Effector memory CD4-positive, alpha-beta T cell (primary cell): ENCODE results near the gene NUBP2.

ENCODE experiments used
- DNase-seq, 3 donors: peaks; one replicate each; pipeline ENCODE4 v3.0.0-alpha.2; 2020
- H3K27ac ChIP-seq: 2 replicates; pipeline ENCODE4 v1.7.0; 2013; ENCODE audit warnings: mild to moderate bottlenecking, low read length, moderate library complexity; ENCODE audit not compliant: insufficient read depth, poor library complexity, severe bottlenecking
- H3K27me3 ChIP-seq: replicated peaks from 2 replicates; pipeline ENCODE4 v1.7.0; 2013; ENCODE audit warnings: mild to moderate bottlenecking, low read length; ENCODE audit not compliant: insufficient read depth, control insufficient read depth, poor library complexity, severe bottlenecking
- H3K36me3 ChIP-seq: 2 replicates; pipeline ENCODE4 v1.7.0; 2013; ENCODE audit warnings: mild to moderate bottlenecking, low read length, moderate library complexity; ENCODE audit not compliant: control insufficient read depth, insufficient read depth
- H3K4me1 ChIP-seq: 2 replicates; pipeline ENCODE4 v1.7.0; 2013; ENCODE audit warnings: low read length, mild to moderate bottlenecking; ENCODE audit not compliant: control insufficient read depth, insufficient read depth, poor library complexity, severe bottlenecking
- H3K4me3 ChIP-seq: 2 replicates; pipeline ENCODE4 v1.7.0; 2013; ENCODE audit warnings: low read length, low read depth, mild to moderate bottlenecking; ENCODE audit not compliant: insufficient read depth, poor library complexity, severe bottlenecking
- H3K9me3 ChIP-seq: 2 replicates; pipeline ENCODE4 v1.7.0; 2013; ENCODE audit warnings: mild to moderate bottlenecking, low read length, moderate library complexity; ENCODE audit not compliant: control insufficient read depth

The NUBP2 gene

GRCh38 chr16:1772362-1772907 lies 10.3 kb upstream of the NUBP2 start, which contains the start of gene EME2:
Gene EME2 (plus strand): TSS chr16:1772810. CDS start chr16:1773228, 418 bp downstream.
- H3K36me3 ChIP-seq = peaks cover 34% of the 10 kb centered on the region
- DNase-seq = peak in 2 of 3 donors; percentile 21 to 36

DNA sequence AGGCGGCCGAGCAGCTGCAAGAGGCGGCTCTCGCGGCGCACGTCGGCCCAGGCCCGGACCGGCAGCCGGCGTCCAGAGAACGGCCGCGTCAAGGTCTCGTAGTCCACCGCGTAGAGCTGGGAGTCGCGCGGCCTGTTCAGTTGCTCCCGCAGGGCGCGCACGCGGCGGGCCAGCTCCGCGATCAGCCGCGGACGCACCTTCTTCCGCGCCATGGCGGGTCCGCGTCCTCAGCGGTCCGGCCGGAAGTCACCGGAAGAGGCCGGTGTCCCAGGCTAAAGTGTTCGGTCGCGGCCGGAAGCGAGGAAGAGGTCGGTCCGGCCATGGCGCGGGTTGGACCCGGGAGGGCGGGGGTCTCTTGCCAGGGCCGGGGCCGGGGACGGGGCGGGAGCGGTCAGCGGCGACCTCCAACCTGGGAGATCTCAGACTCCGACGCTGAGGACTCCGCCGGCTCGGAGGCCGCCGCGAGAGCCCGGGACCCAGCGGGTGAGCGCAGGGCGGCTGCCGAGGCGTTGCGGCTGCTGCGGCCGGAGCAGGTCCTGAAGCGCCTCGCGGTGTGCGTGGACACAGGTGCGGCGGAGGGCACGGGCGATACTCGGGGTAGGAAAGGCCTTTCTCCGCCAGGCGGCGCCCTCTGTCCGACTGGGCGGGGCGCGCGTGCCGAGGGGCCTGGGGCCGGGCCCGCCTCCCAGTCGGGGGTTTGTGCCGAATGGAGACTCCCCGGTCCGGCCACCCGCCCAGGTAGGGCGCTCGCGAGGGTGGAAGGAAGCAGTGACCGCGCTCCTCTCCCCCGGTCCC lies 9.7 kb upstream of the NUBP2 start, which contains the start of gene MRPS34:
Gene MRPS34 (minus strand): TSS at position 227 of the 795 bp plus-strand sequence. CDS start 15 bp downstream, at position 212.
- DNase-seq = peak; percentile 54 to 69 (median 57)
- Histone ChIP-seq H3K36me3 (peaks cover 34% of the 10 kb centered on the region), H3K4me1 (peaks cover 27% of the 10 kb centered on the region)

More at GRCh38 chr16:1772362-1772907, 10.3 kb upstream of the NUBP2 start, which contains the start of gene EME2:
- Histone ChIP-seq H3K27me3 (no peaks in the 10 kb centered on the region), H3K4me1 (peaks cover 27% of the 10 kb centered on the region), H3K4me3 (peak within 1 kb of the TSS; percentile 95), H3K9me3 (no peaks in the 10 kb centered on the region), H3K27ac (peak within 1 kb of the TSS; percentile 82)

GRCh38 chr16:1773703-1774447 lies 8.9 kb upstream of the NUBP2 start:
- no peak for DNase-seq
- H3K4me1 ChIP-seq = peaks cover 27% of the 10 kb centered on the region
- no peaks in the 10 kb centered on the region for H3K9me3 ChIP-seq
- H3K27me3 ChIP-seq = no peaks in the 10 kb centered on the region
- peak overlapping the region; percentile 82 for H3K27ac ChIP-seq
- peak overlapping the region; percentile 95 for H3K4me3 ChIP-seq
- peaks cover 29% of the 10 kb centered on the region for H3K36me3 ChIP-seq

More for the DNA sequence above, 9.7 kb upstream of the NUBP2 start, which contains the start of gene MRPS34:
- Histone ChIP-seq H3K9me3 (no peaks in the 10 kb centered on the region), H3K27me3 (no peaks in the 10 kb centered on the region), H3K27ac (peak within 1 kb of the TSS; percentile 82), H3K4me3 (peak within 1 kb of the TSS; percentile 95)

DNA sequence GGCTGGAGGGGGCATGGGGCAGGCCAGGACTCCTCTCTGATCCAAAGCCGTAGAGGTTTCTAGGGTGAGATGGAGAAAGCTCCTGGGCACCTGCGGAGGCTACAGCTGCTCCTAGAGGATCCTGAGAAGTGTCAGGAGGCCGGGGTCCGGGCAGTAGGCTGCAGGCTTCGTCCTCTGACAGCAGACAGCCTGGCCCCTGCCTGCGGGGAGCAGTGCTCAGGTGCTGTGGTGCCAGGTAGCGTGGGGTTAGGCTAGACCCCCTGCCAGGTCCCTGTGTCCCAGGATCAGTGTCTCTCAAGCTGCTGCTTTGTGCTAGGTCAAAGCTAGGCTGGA lies 8.3 kb upstream of the NUBP2 start:
- peak overlapping the region; percentile 95 for H3K4me3 ChIP-seq
- no peaks in the 10 kb centered on the region for H3K27me3 ChIP-seq
- H3K9me3 ChIP-seq = no peaks in the 10 kb centered on the region
- H3K4me1 ChIP-seq = peaks cover 27% of the 10 kb centered on the region
- peak overlapping the region; percentile 82 for H3K27ac ChIP-seq
- H3K36me3 ChIP-seq = peaks cover 27% of the 10 kb centered on the region
- no peak for DNase-seq

GRCh38 chr16:1775006-1775845 lies 7.5 kb upstream of the NUBP2 start:
- H3K27ac ChIP-seq = no peak overlapping the region
- peaks cover 27% of the 10 kb centered on the region for H3K36me3 ChIP-seq
- DNase-seq = no peak
- H3K4me3 ChIP-seq = no peak overlapping the region
- H3K9me3 ChIP-seq = no peaks in the 10 kb centered on the region
- H3K4me1 ChIP-seq = peaks cover 27% of the 10 kb centered on the region
- H3K27me3 ChIP-seq = no peaks in the 10 kb centered on the region

GRCh38 chr16:1775846-1776671 lies 6.7 kb upstream of the NUBP2 start:
- Histone ChIP-seq H3K9me3 (no peaks in the 10 kb centered on the region), H3K4me1 (peaks cover 20% of the 10 kb centered on the region), H3K36me3 (peaks cover 27% of the 10 kb centered on the region), H3K27ac (no peak overlapping the region), H3K4me3 (no peak overlapping the region), H3K27me3 (no peaks in the 10 kb centered on the region)
- no peak for DNase-seq

DNA sequence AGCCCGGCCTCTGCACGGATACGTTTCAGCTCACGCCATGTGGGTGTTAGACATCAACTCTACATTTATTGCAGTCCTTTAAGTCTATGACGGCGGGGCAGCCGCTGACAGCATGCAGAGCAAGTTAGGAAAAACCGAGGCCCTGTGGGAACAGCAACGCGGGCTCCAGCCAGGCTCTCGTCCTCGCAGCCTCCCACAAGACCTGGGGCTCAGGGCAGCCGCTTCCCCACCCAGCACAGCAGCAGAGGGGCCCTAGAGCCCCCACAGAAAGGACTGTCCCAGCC lies 6.1 kb upstream of the NUBP2 start:
- no peak for DNase-seq
- no peak overlapping the region for H3K27ac ChIP-seq
- H3K9me3 ChIP-seq = no peaks in the 10 kb centered on the region
- H3K4me1 ChIP-seq = peaks cover 25% of the 10 kb centered on the region
- H3K4me3 ChIP-seq = no peak overlapping the region
- no peaks in the 10 kb centered on the region for H3K27me3 ChIP-seq
- H3K36me3 ChIP-seq = peaks cover 27% of the 10 kb centered on the region

- Histone ChIP-seq H3K27me3 (no peaks in the 10 kb centered on the region), H3K4me1 (peaks cover 26% of the 10 kb centered on the region), H3K36me3 (peaks cover 27% of the 10 kb centered on the region), H3K9me3 (no peaks in the 10 kb centered on the region), H3K4me3 (no peak overlapping the region), H3K27ac (no peak overlapping the region)
- DNase-seq = no peak
Observed at GRCh38 chr16:1776991-1777374, 5.8 kb upstream of the NUBP2 start.
